Measurements from ENCODE around the gene SECISBP2L. TPM values are rescaled to one million over a fixed set of nuclear protein-coding genes. Genes with fewer than 3 reads are reported as not detected.

Gene SECISBP2L
- total and polyA plus RNA-seq, 9 of the 15 experiments (the other 6 are each of a cell fraction or from before 2014, with no cell fraction given) = 0.55 to 14.1 (median 10.4) TPM

GRCh38 chr15:49093252-49094105 lies 47.2 kb upstream of the SECISBP2L start:
- DNase-seq (ENCODE audit: extremely low read depth in 1 of 4, low spot score in 3 of 4) (no peak), FAIRE-seq (no peak), ATAC-seq (no peak)
- Histone ChIP-seq H2AFZ (ENCODE audit: low read depth, low read length) (no peak overlapping the region), H3K27me3 (ENCODE audit: control insufficient read depth in 2 of 2, insufficient read depth in 2 of 2, low read length in 2 of 2) (no peaks in the 10 kb centered on the region), H3K9me1 (ENCODE audit: control insufficient read depth, insufficient read depth, low read length) (no peaks in the 10 kb centered on the region), H3K4me1 (replicated peaks in 1 of 2; ENCODE audit: control insufficient read depth in 2 of 2, insufficient read depth in 2 of 2, low read length in 2 of 2) (no peaks in the 10 kb centered on the region), H4K20me1 (replicated peaks; ENCODE audit: control insufficient read depth, insufficient read depth, low read length) (no peaks in the 10 kb centered on the region), H3K79me2 (ENCODE audit: control insufficient read depth, insufficient read depth, low read length) (no peaks in the 10 kb centered on the region), H3K4me2 (ENCODE audit: insufficient read depth, low read length) (no peak overlapping the region), H3K4me3 (no peak overlapping the region), H3K9ac (ENCODE audit: insufficient read depth in 1 of 2, low read depth in 2 of 2, low read length in 2 of 2) (no peak overlapping the region; a peak in 1 of 4 replicates), H3K36me3 (ENCODE audit: control insufficient read depth, insufficient read depth, low read length) (0 out of 3 replicates have a peak, but pooled peaks cover 2% of the 10 kb centered on the region), H3K27ac (ENCODE audit: extremely low read depth, low read depth, low read length) (no peak overlapping the region), H3K9me3 (replicated peaks; ENCODE audit: control insufficient read depth, insufficient read depth, low read depth, low read length) (no peaks in the 10 kb centered on the region)
- WGBS (ENCODE audit: insufficient coverage, low coverage, missing lambda C conversion rate) = 57% methylated on average over 4 of the region's 4 CpGs
- BruUV-seq (replicated peaks) = no TSS peak
- POLR2A ChIA-PET = interaction anchor here (0.7 to 1.3 kb wide), 6 partner anchors 9 to 928 kb away, joined by 3 read pairs; no protein-coding TSS in a partner anchor
- intact Hi-C loops (cut with micrococcal nuclease) = no loop called here
- CTCF ChIA-PET (ENCODE audit: low intra/inter-chr PET ratio) = no interaction called here
- TF ChIP-seq HINFP (tag; conservative IDR thresholded peaks at IDR 0.05; ENCODE audit: low read depth) (no peak), RBBP5 (IDR thresholded peaks at IDR 0.05; ENCODE audit: borderline replicate concordance, insufficient read depth, low read length, poor library complexity, severe bottlenecking) (no peak), FOXJ3 (CRISPR knock-in tag; IDR thresholded peaks at IDR 0.05) (no peak), ZBTB2 (IDR thresholded peaks at IDR 0.05) (no peak), ZNF79 (CRISPR knock-in tag; IDR thresholded peaks at IDR 0.05; ENCODE audit: low read depth) (no peak)
- in situ Hi-C loops (cut with MboI) = no loop called here
